Choroid plexus epithelial cell (primary cell): ENCODE measurements around the gene ST6GALNAC3.

Experiments
- DNase-seq: peaks from one replicate; pipeline ENCODE4 v3.0.0-alpha.2; 2010; ENCODE audit warnings: low read depth
- H3K4me3 ChIP-seq: 2 replicates; pipeline ENCODE4 v1.5.1; 2011; ENCODE audit warnings: low read depth, mild to moderate bottlenecking, control low read depth, low read length, moderate library complexity
- TF ChIP-seq, protein P1 (sequence below): conservative IDR thresholded peaks from 2 replicates; pipeline ENCODE4 v1.5.1; 2011; ENCODE audit warnings: low read depth, mild to moderate bottlenecking, control low read depth, inconsistent platforms, low read length, moderate library complexity

The ST6GALNAC3 gene

GRCh38 chr1:76433526-76433925 lies 359.0 kb downstream of the ST6GALNAC3 start:
- DNase-seq = peak; percentile 81
- no peak overlapping the region for H3K4me3 ChIP-seq
- TF ChIP-seq, protein P1, sequence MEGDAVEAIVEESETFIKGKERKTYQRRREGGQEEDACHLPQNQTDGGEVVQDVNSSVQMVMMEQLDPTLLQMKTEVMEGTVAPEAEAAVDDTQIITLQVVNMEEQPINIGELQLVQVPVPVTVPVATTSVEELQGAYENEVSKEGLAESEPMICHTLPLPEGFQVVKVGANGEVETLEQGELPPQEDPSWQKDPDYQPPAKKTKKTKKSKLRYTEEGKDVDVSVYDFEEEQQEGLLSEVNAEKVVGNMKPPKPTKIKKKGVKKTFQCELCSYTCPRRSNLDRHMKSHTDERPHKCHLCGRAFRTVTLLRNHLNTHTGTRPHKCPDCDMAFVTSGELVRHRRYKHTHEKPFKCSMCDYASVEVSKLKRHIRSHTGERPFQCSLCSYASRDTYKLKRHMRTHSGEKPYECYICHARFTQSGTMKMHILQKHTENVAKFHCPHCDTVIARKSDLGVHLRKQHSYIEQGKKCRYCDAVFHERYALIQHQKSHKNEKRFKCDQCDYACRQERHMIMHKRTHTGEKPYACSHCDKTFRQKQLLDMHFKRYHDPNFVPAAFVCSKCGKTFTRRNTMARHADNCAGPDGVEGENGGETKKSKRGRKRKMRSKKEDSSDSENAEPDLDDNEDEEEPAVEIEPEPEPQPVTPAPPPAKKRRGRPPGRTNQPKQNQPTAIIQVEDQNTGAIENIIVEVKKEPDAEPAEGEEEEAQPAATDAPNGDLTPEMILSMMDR = no peak

DNA sequence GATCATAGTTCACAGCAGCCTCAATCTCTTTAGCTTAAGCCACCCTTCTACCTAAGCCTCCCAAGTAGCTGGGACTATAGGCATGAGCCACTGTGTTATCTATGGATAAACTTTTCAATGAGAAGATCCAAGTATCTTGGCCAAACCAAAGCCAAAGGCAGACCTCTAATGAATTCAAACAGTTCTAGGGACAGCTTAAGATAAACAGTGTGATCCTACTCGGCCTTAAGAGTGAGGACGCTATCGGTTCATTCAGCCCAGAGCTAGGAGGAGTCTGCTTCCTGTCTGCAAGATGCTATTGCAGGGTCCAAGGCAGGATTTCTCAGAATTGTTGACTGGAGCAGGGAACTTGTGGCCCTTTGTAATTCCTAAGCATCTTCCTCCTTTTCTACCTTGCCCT lies 368.7 kb downstream of the ST6GALNAC3 start:
- no peak for DNase-seq
- TF ChIP-seq, protein P1 = no peak
- H3K4me3 ChIP-seq = no peak overlapping the region

DNA sequence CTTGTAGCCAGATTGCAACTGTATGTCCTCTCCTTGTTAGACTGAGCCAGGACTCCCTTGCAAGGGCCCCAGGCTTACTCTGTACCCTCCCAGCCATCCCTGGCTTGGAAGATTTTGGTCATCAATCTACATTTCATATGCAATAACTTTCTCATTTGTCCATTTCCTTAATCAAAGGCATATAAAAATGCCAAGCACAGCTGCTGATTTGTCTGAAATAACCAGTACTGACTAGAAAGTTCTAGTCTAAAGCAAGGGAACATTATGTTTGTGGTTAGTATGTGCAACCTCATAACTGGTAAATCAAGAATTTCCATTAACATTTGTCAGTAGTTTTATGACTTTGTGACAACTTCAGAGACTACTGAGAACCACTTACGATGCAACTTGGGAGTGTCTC lies 370.2 kb downstream of the ST6GALNAC3 start:
- DNase-seq = no peak
- H3K4me3 ChIP-seq = no peak overlapping the region
- TF ChIP-seq, protein P1 = no peak

DNA sequence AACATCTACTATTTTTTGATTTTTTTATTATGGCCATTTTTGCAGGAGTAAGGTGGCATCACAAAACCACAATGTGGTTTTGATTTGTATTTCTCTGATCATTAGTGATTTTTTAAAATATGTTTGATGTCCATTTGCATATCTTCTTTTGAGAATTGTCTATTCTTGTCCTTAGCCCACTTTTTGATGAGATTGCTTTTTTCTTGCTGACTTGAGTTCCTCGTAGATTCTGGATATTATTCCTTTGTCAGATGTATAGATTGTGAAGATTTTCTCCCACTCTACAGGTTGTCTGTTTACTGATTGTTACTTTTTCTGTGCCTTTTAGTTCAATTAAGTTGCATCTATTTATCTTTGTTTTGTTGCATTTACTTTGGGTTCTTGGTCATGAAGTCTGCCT lies 375.7 kb downstream of the ST6GALNAC3 start:
- H3K4me3 ChIP-seq = no peak overlapping the region
- no peak for DNase-seq
- TF ChIP-seq, protein P1 = no peak

DNA sequence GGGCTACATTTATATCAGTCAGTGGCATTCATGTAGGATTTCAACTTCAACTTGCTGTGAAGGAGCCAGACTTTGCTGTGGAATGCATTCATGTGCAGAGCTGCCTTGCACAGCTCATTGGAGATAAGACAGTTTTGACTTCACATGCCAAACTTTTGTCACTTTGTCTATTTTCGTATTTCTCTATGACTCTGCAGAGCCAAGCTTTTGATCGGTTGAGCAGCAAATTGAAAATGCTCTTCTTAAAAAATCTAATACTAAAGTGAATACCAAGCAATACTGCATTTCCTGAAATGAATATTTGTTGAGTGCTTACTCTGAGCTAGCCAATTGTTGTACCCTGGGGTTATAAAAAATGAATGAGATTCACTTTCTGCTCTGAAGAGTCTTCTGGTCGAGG lies 388.7 kb downstream of the ST6GALNAC3 start:
- no peak for DNase-seq
- TF ChIP-seq, protein P1 = no peak
- H3K4me3 ChIP-seq = no peak overlapping the region

DNA sequence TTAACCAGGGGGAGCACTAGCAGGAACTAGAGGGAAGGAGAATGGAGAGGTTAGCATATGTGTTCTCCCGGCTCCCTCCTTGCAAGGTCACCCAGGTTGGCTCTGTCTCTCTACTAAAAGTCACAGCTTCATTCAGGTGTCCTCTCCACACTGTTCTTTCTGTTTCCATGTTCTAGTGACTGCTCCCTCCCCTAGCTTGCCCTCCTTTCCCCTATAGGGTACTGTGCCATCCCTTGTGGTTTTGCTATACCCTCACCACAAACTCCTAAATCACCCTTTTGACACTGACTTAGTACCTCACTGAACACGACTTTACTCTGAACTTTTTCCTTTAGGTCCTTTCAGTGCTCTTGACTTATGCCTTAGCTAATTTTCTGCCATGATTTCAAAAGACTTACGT lies 389.3 kb downstream of the ST6GALNAC3 start:
- TF ChIP-seq, protein P1 = no peak
- H3K4me3 ChIP-seq = no peak overlapping the region
- DNase-seq = no peak

- TF ChIP-seq, protein P1 = no peak
- H3K4me3 ChIP-seq = no peak overlapping the region
- DNase-seq = peak; percentile 21
Measured at GRCh38 chr1:76465030-76465429, 390.5 kb downstream of the ST6GALNAC3 start.
